ENCODE measurements around the gene KCTD11.
A peak's percentile ranks its signal among the peaks of the same experiment; 100 is the strongest.

KCTD11 gene

GRCh38 chr17:7380321-7380720 lies 28.4 kb downstream of the KCTD11 start:
- peak; percentile 83 for DNase-seq (ENCODE audit: low read depth)

GRCh38 chr17:7380855-7381683 lies 29.1 kb downstream of the KCTD11 start, which contains the start of gene TNK1:
TNK1 (plus strand) TSS chr17:7381089; CDS start chr17:7382927, 1,838 bp downstream.
- no peak for DNase-seq (ENCODE audit: low read depth)

DNA sequence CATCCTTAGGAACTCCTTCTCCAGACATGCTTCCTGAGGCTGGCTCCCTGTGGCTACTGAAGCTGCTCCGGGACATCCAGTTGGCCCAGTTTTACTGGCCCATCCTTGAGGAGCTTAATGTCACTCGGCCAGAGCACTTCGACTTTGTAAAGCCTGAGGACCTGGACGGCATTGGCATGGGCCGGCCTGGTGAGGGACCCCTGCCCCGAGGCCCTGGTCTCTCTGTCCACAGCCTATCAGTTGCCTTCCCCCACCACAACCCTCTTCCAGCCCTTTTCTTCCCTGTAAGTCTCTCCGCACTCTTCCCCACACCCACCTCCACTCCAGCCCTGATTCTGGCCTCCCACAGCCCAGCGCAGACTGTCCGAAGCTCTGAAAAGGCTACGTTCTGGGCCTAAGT lies 30.9 kb downstream of the KCTD11 start:
- DNase-seq (ENCODE audit: low read depth) = no peak

DNA sequence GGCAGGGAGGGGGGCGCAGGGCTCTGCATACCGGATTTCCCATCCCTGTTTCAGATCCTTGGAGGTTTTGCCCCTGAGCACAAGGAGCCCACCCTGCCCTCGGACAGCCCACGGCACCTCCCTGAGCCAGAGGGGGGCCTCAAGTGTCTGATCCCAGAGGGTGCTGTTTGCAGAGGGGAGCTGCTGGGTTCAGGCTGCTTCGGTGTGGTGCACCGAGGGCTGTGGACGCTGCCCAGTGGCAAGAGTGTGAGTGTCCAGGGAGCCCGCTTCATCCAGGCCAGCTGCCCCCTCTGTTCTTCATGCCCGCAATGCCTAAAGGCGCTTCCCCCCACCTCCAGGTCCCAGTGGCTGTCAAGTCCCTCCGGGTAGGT lies 31.4 kb downstream of the KCTD11 start:
- no peak for DNase-seq (ENCODE audit: low read depth)

GRCh38 chr17:7383742-7384488 lies 32.0 kb downstream of the KCTD11 start:
- peak; percentile 42 for DNase-seq (ENCODE audit: low read depth)

- DNase-seq (ENCODE audit: low read depth) = no peak
These were observed 32.6 kb downstream of the KCTD11 start for GRCh38 chr17:7384489-7385081.

GRCh38 chr17:7388856-7389255 lies 36.9 kb downstream of the KCTD11 start:
- no peak for DNase-seq (ENCODE audit: low read depth)

GRCh38 chr17:7389924-7390910 lies 38.3 kb downstream of the KCTD11 start:
- DNase-seq (ENCODE audit: low read depth) = no peak

DNA sequence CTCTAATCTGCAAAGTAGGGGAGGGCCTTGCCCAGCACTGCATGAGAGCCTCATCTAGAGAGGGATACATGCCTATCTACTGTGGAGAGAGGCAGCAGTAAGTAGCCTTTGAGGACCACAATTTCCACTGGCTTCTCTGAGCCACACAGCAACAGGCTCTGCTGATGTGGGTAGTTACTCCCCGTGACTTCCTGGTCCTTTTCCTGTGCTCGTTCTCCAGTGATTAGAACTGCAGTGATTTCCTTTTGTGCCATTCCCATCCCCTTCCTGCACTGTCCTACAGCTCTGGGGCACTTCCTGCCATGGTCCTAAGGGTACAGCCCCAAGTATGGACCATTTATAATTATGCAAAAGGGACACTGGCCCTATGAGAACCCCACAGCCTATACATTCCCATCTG lies 39.3 kb downstream of the KCTD11 start:
- no peak for DNase-seq (ENCODE audit: low read depth)

DNA sequence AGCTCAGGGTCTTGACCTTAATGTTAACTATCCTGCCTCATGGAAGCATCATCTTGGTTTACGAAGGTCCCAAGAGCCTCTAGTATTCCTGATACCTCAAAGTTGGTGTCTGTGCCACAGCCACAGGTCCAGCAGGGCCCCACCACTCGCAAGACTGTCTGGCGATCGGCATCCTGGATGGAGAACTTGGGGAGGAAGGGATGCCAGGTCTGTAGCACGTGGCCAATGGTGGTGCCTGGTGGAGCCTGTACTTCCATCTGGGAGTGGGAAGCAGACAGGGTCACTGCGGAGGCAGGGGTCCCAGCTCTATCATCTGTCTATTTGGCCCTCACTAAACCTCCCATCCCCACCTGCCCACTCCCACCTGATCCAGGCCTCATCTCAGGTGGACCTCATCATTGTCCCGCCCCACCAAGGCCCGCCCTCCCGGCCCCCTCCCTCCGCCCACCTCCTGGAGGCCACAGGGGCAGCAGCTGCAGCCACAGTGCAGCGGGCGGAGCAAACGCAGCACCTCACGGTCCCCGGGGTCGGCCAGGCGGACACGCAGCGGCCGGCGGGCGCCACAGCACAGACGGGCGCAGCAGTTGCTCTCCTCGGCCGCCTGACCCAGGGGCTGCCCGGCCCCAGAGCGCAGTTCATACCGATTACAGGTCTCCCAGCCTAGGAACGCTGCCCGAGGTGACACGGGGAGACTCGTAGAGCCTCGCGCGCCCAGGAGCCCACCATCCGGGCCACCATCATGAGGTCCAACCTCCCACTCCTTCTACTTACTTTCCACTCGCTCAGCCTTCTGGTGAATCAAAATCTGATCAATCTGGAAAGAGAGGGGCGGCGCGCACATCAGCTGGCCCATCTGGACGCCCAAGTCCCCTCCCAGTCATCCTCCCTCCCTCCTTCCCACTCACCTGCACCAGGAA lies 41.0 kb downstream of the KCTD11 start:
- no peak for DNase-seq (ENCODE audit: low read depth)

DNA sequence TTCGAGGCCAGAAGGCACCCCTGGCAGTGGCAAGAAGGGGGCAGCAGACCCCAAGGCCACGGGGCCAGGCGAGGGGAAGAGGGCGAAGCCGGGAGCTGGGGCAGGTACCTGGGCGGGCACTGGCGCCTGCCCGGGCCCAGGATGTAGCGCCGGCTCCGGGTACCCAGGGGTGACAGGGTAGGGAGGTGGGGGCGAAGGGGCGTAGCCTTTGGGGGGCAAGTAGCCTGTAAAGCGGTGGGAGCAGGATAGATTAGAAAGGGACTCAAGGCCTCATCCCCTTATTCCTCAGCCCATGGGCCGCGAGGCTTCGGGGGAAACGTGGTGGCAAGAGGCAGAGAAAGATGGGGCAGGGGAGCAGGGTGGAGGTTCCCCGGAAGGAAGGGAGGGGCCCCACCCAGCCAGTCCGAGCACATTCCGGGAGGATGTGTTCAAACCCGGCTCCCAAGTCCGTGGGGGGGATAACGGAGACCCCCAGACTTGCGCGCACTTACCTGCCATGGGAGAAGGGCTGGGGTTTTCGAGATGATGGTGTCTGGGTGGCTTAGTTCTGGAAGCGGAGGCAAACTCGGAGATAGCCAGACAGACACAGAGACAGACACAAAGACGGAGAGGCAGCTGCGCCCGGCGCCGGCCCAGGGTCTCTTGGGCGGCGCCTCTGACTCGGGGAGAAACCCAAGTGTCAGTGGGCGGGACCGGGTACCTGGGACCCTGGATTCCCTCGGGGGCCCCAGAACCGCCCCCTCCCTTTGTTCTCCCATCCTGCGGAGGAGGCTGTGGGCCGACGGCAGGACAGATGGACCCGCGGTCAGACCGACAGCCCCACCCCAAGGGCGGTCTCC lies 41.9 kb downstream of the KCTD11 start:
- peak; percentile 37 for DNase-seq (ENCODE audit: low read depth)

- DNase-seq (ENCODE audit: low read depth) = peak; percentile 93
These were observed 42.7 kb downstream of the KCTD11 start, which contains the start of gene PLSCR3 for GRCh38 chr17:7394452-7395191. PLSCR3 (minus strand) TSS chr17:7394525; CDS start chr17:7394110, 415 bp downstream.

- DNase-seq (ENCODE audit: low read depth) = no peak
These were observed 44.2 kb downstream of the KCTD11 start for GRCh38 chr17:7396147-7396546.

GRCh38 chr17:7398612-7399011 lies 46.6 kb downstream of the KCTD11 start:
- DNase-seq (ENCODE audit: low read depth) = no peak

- DNase-seq (ENCODE audit: low read depth) = no peak
These were observed 51.2 kb downstream of the KCTD11 start for GRCh38 chr17:7403043-7403726.

GRCh38 chr17:7403727-7403976 lies 51.7 kb downstream of the KCTD11 start:
- no peak for DNase-seq (ENCODE audit: low read depth)

DNA sequence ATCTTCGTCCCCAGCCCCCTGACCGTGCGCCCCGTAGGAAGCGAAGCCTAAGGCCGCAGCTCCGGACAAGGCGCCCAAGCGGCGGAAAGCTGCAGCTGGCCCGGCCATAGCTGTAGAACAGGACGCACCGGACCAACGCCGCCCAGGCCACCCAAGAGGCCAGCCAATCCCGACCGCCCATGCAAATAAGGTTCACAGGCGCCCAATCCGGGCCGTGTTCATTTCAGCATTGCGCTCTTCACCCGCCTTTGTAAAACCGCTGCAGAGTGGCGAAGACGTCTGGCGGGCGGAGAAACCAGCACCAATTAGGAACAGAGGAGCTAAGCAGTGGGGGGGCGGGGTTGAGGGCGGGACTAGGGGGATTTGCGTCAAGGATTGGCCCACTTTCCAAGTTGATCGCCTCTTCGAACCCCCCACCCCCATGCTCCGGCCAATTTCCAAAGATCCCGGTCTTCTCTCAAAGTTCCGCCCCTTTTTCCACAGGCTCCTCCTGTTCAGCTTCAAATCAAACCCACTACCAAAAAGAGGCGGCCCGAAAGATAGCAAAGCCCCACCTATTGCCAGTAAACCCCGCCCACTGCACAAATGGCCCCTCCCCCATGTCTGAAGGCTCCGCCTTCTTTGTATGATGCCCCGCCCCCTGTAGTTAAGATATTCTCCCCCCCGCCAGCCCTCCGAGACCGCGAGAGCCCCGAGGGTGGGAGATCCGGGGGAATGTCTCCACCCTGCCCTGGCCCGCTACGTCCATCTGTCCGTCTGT lies 52.2 kb downstream of the KCTD11 start, which contains the start of gene TMEM256:
Gene TMEM256, minus strand, starts transcription at position 121 of the 760 bp plus-strand sequence. Its CDS starts 13 bp downstream, at position 108.
- peak; percentile 100 for DNase-seq (ENCODE audit: low read depth)

All from EH (cell line).